ENCODE results near the gene ARHGAP19.

The ARHGAP19 gene

GRCh38 chr10:97327348-97328294 lies 35.2 kb upstream of the ARHGAP19 start:
- ATAC-seq: no peak
- no peak for TF ChIP-seq ZNF565 (CRISPR knock-in tag; conservative IDR thresholded peaks at IDR 0.05; ENCODE audit: low read depth)
- TF ChIP-seq ZNF70 (CRISPR knock-in tag; IDR thresholded peaks at IDR 0.05): no peak
- no peak for TF ChIP-seq SNAI2 (CRISPR knock-in tag; IDR thresholded peaks at IDR 0.05)
- no peak for TF ChIP-seq TOX (CRISPR knock-in tag; IDR thresholded peaks at IDR 0.05; ENCODE audit: borderline replicate concordance)
- TF ChIP-seq, protein P1, sequence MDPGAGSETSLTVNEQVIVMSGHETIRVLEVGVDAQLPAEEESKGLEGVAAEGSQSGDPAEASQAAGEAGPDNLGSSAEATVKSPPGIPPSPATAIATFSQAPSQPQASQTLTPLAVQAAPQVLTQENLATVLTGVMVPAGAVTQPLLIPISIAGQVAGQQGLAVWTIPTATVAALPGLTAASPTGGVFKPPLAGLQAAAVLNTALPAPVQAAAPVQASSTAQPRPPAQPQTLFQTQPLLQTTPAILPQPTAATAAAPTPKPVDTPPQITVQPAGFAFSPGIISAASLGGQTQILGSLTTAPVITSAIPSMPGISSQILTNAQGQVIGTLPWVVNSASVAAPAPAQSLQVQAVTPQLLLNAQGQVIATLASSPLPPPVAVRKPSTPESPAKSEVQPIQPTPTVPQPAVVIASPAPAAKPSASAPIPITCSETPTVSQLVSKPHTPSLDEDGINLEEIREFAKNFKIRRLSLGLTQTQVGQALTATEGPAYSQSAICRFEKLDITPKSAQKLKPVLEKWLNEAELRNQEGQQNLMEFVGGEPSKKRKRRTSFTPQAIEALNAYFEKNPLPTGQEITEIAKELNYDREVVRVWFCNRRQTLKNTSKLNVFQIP (CRISPR knock-in tag; IDR thresholded peaks at IDR 0.05; ENCODE audit: borderline replicate concordance, low read depth): no peak
- TF ChIP-seq RARB (CRISPR knock-in tag; IDR thresholded peaks at IDR 0.05): no peak
- no peak for TF ChIP-seq GLIS3 (CRISPR knock-in tag; IDR thresholded peaks at IDR 0.05)
- TF ChIP-seq ZFP3 (CRISPR knock-in tag; IDR thresholded peaks at IDR 0.05): no peak
- TF ChIP-seq PPARA (CRISPR knock-in tag; IDR thresholded peaks at IDR 0.05; ENCODE audit: borderline replicate concordance): no peak
- no peak for TF ChIP-seq CSDC2 (CRISPR knock-in tag; IDR thresholded peaks at IDR 0.05)
- TF ChIP-seq ESRRG (CRISPR knock-in tag; IDR thresholded peaks at IDR 0.05): no peak
- no peak for TF ChIP-seq ISL1 (CRISPR knock-in tag; IDR thresholded peaks at IDR 0.05)

DNA sequence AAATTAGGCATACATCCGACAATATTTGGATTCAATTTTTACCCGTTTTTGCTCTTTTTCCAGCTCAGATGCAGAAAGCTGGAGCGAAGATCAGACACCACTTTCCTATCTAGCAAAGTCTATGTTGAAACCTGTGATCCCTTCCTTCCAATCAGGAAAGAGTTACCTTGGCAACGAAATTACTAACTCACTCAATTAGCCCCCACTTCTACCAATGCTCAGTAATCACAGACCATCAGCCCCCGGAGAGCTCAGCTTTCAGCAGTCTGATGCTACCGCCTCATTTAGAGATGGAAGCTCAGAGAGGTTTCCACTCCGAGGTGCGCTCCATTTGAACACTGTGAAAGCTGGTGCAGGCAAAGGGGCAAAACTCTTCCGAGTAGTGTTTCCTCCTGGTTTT lies 33.3 kb upstream of the ARHGAP19 start:
- no peak for TF ChIP-seq TSHZ2 (CRISPR knock-in tag; IDR thresholded peaks at IDR 0.05)
- no peak for TF ChIP-seq CSDC2 (CRISPR knock-in tag; IDR thresholded peaks at IDR 0.05)
- ATAC-seq: no peak

GRCh38 chr10:97323501-97323900 lies 31.1 kb upstream of the ARHGAP19 start:
- ATAC-seq: no peak
- no peak for TF ChIP-seq TSHZ2 (CRISPR knock-in tag; IDR thresholded peaks at IDR 0.05)
- TF ChIP-seq BACH2 (CRISPR knock-in tag; IDR thresholded peaks at IDR 0.05; ENCODE audit: borderline replicate concordance): no peak
- TF ChIP-seq TCF4 (CRISPR knock-in tag; IDR thresholded peaks at IDR 0.05; ENCODE audit: borderline replicate concordance): no peak
- no peak for TF ChIP-seq TOX (CRISPR knock-in tag; IDR thresholded peaks at IDR 0.05; ENCODE audit: borderline replicate concordance)
- no peak for TF ChIP-seq OSR1 (CRISPR knock-in tag; IDR thresholded peaks at IDR 0.05)
- no peak for TF ChIP-seq ESRRG (CRISPR knock-in tag; IDR thresholded peaks at IDR 0.05)
- no peak for TF ChIP-seq CSDC2 (CRISPR knock-in tag; IDR thresholded peaks at IDR 0.05)

GRCh38 chr10:97321804-97322190 lies 29.4 kb upstream of the ARHGAP19 start:
- no peak for TF ChIP-seq PATZ1 (CRISPR knock-in tag; IDR thresholded peaks at IDR 0.05; ENCODE audit: borderline replicate concordance)
- TF ChIP-seq TOX (CRISPR knock-in tag; IDR thresholded peaks at IDR 0.05; ENCODE audit: borderline replicate concordance): no peak
- no peak for TF ChIP-seq ZC3H10 (CRISPR knock-in tag; IDR thresholded peaks at IDR 0.05)
- TF ChIP-seq ZFP30 (CRISPR knock-in tag; IDR thresholded peaks at IDR 0.05): no peak
- no peak for TF ChIP-seq RARB (CRISPR knock-in tag; IDR thresholded peaks at IDR 0.05)
- TF ChIP-seq BACH2 (CRISPR knock-in tag; IDR thresholded peaks at IDR 0.05; ENCODE audit: borderline replicate concordance): no peak
- TF ChIP-seq OSR1 (CRISPR knock-in tag; IDR thresholded peaks at IDR 0.05): no peak
- no peak for TF ChIP-seq ZNF70 (CRISPR knock-in tag; IDR thresholded peaks at IDR 0.05)
- TF ChIP-seq ARNTL (CRISPR knock-in tag; IDR thresholded peaks at IDR 0.05; ENCODE audit: borderline replicate concordance, low read depth): no peak
- no peak for TF ChIP-seq ZNF565 (CRISPR knock-in tag; conservative IDR thresholded peaks at IDR 0.05; ENCODE audit: low read depth)
- no peak for TF ChIP-seq ZNF8 (CRISPR knock-in tag; IDR thresholded peaks at IDR 0.05)
- TF ChIP-seq, protein P1 (CRISPR knock-in tag; IDR thresholded peaks at IDR 0.05; ENCODE audit: borderline replicate concordance, low read depth): no peak

More at GRCh38 chr10:97321804-97322190, 29.4 kb upstream of the ARHGAP19 start:
- no peak for ATAC-seq
